Measurements from ENCODE around the gene STMND1.
"Not testable (repeated sequence)": the region's sequence is repeated elsewhere in the genome, so short reads cannot be mapped to it uniquely, and the experiment has no call there.

The STMND1 gene

DNA sequence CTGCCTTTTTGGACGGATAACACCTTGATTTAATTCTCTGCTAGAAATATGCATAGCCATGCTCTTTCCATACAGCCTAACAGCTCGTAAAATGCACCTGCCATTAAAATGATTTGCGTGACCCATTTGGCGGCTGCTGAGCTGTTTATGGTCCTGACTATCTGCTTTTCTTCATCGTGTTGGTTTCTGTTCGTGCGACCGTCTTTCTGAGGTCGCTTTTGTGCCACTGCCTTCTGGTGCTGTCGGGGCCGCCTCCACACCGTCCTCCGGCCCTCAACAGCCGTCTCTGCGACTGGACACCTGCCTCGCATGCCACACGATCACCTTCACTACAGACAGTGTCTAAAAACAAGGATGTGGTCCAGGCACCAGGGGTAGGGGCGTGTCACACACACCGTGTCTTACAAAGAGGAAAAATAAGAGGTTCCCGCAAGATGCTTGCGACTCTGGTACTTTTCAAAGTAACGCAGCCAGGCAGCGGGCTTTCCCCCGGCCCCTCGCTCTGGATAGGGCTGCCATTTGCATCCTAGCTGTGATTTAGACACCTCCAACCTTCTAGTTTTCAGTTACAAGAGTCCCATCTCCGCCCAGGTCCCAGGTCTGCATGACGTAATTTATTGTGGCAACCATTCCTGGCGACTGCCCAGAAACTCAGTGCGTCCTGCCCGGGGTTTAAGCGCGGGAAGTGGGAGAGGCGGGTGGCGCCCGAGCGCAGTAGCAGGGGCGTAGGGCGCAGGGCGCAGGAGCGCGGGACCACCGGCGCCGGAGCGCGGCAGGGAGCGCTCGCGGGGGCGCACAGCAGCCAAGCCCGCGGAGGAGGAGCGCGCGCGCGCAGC is at the start of gene STMND1:
TSS of gene STMND1 (plus strand) at position 629 of the 836 bp plus-strand sequence. CDS start 208 bp downstream, outside the sequence.
- DNase-seq (ENCODE audit: low spot score) = peak; percentile 64

DNA sequence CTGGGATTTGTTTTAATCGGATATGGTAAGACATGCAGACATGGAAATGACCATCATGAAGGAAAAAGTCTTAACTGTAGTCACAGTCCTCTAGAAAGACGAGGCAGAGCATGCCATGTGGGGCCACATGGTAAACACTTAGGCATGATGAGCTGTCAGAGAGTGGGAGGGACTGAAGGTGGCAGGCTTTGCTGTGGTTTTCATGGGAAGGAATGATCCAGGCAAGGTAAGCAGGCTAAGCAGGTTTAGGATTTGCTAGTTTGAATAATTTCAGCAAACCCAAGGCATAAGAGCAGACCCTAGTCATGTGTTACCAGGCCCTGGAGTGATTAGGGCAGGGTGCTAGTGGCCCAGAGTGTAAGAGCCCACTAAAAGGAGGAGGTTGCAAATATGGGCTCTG is 47.2 kb upstream of the STMND1 start:
- DNase-seq (ENCODE audit: low spot score) = no peak

DNA sequence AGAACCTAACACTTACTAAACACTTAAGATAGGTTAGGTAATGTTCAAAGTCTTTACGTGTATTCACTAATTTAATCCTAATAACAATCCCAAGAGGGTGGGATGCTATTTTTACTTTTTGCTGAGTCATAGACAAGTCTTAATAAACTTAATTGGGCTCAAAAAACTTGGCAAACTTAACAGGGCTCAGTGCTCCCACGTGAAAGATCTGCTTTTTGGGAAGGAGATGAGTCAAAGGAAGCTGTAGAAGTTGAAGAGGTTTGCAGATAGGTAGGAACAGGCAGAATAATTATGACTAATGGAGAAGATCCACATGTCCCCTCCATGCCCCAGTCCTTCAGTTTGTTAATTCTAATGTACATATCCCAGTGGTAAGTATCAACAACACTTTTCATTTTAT is 44.5 kb upstream of the STMND1 start:
- no peak for DNase-seq (ENCODE audit: low spot score)

DNA sequence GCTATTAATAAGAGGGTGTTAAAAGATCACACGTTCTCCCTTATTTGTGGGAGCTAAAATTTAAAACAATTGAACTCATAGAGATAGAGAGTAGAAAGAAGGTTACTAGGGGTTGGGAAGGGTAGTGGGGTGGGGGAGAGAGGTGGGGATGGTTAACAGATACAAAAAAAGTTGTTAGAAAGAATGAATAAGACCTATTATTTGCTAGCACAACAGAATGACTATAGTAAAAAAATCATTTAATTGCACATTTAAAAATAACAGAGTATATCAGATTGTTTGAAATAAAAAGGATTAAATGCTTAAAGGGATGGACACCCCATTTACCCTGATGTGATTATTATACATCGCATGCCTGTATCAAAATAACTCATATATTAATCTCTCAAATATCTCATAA is 43.3 kb upstream of the STMND1 start:
- DNase-seq (ENCODE audit: low spot score) = no peak

DNA sequence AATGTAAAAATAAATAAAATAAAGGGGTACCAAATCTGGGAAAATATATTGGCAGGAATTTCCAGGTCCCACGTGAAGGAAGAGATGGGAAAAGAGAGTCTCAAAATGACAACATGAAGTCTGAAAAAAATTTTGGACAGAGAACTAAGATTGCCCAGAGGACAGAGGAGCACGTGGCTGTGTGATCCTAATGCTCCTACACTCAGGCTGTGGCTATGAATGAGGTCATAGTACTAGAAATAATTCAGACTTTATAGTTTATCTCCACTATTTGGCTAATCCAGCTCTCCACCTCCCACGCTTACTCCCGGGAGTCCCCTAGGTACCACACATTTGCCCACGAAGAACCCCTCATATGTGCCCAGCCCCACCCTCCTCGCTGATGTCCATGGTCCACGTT is 42.8 kb upstream of the STMND1 start:
- DNase-seq (ENCODE audit: low spot score) = no peak

DNA sequence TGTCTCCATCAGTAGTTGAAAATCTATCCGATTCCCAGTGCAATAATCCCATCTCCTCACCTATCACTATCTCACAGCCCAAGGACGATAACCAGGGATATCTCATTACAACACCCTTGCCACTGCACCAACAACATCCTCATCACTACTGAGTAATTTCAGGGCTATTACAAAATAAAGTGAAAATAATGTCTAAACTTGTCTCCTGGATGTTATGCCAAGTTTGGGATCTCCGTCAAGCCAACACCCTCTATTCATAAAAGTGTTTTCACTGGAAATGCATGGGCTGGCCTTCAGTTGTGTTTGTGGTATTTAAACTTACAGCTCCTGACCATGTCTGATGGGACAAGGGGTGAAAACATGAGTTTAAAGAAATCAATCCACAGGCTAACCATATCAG is 42.0 kb upstream of the STMND1 start:
- DNase-seq (ENCODE audit: low spot score) = no peak

DNA sequence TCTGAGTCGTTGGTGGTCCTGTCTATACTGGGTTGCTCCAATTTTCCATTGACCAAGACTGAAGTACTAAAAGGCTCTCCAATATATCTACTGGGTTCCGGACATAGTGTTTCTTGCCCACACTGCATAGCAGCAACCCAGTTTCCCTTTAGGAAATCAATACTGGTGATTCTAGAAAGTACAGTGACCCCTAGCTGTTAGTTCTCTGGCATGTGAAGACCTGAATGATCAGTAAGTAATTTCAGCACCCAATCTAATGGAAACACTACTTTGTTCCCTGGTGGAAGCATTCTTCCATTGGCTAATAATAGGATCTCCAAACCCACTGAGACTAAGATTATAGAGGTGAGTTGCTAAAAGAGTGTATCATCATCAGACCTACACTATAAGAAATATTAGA is 40.8 kb upstream of the STMND1 start:
- DNase-seq (ENCODE audit: low spot score) = peak; percentile 7

DNA sequence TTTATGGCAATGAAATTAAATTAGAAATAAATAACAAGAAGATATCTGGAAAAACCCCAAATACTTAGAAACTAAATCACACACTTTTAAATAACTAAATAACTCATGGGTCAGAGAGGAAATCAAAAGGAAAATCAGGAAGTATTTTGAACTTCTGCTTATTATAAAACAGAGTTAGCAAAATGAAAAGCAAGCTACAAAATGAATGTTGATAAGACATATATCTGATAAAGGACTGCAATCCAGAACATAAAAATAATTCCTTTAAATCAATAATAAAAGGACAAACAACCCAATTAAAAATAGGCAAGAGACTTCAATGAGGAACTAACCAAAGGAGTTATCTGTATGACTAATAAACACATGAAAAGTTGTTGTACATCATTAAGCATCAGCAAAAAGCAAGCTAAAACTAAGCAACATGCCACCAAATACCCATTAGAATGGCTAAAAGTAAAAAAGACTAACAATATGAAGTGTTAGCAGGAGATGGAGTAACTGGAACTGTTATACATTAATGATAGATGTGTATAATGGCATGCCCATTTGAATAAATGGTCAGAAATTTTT is 38.9 kb upstream of the STMND1 start:
- DNase-seq (ENCODE audit: low spot score) = no peak

DNA sequence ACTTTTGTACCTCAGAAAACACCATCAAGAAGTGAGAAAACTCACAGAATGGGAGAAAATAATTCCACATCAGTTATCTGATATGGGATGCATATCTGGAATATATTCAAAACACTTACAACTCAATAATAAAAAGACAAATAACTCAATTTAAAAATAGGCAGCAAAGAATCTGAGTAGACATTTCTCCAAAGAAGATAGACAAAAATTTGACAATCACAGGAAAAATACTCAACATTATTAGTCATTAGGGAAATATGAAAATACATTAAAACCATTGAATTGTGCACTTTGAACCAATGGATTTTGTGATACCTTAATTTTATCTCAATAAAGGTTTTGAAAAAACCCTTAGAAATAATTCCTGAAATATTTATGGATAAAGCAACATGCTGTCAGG is 36.9 kb upstream of the STMND1 start:
- no peak for DNase-seq (ENCODE audit: low spot score)

DNA sequence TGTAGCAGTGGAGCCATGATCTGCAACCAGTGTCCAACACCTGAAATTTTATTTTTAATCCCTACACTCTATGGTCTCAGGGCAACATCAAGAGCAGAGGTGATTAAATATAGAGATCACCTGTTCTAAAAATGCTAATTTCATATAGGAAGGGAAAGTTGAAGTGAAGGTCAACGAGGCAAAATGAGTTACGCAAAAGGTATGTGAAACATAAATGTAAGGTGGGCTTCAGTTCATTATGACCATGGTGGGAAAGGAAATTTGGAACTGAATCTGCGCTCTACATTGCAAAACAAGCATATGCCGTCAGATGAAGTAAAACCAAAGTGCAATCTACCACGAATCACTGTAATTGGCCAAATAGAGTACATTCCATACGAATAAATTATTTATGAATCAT is 35.2 kb upstream of the STMND1 start:
- no peak for DNase-seq (ENCODE audit: low spot score)

DNA sequence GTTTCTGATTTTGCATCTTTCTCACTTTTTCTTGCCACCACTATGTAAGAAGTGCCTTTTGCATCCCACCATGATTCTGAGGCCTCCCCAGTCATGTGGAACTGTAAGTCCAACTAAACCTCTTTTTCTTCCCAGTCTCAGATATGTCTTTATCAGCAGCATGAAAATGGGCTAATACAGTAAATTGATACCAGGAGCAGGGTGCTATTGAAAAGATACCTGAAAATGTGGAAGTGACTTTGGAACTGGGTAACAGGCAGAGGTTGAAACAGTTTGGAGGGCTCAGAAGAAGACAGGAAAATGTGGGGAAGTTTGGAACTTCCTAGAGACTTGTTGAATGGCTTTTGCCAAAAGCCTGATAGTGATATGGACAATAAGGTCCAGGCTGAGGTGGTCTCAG is 32.9 kb upstream of the STMND1 start:
- DNase-seq (ENCODE audit: low spot score) = not testable (repeated sequence)

DNA sequence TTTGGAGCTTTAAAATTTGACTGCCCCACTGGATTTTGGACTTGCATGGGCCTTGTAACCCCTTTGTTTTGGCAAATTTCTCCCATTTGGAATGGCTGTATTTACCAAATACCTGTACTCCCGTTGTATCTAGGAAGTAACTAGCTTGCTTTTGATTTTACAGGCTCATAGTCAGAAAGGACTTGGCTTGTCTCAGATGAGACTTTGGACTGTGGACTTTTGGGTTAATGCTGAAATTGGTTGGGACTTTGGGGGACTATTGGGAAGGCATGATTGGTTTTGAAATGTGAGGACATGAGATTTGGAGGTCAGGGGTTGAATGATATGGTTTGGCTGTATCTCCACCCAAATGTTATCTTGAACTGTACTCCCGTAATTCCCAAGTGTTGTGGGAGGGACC is 31.4 kb upstream of the STMND1 start:
- DNase-seq (ENCODE audit: low spot score) = not testable (repeated sequence)

DNA sequence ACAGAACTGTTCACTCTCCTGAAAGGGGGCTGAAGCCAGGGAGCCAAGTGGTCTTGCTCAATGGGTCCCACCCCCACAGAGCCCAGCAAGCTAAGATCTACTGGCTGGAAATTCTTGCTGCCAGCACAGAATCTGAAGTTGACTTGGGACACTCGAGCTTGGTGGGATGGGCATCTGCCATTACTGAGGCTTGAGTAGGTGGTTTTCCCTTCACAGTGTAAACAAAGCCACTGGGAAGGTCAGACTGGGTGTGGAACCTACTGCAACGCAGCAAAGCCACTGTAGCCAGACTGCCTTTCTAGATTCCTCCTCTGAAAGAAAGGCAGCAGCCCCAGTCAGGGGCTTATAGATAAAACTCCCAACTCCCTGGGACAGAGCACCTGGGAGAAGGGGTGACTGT is 28.3 kb upstream of the STMND1 start:
- not testable (repeated sequence) for DNase-seq (ENCODE audit: low spot score)

DNA sequence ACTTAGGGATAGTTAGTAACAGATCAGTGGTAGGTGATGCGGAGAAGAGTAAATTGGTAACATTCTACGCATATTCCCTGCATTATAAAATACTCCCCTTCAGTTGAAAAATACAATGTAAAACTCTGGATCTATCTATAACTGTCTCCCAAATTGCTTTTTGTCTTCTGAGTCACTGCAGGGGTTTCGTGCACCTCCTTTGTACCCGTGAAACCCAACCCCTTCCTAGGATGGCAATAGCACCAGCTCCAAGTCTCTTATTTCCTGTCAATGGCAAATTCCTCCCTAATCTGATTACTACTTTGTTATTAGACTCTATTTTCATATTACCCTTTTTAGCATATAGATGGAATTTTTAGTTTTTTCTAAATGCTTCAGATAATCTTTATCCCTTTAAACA is 20.6 kb upstream of the STMND1 start:
- no peak for DNase-seq (ENCODE audit: low spot score)

DNA sequence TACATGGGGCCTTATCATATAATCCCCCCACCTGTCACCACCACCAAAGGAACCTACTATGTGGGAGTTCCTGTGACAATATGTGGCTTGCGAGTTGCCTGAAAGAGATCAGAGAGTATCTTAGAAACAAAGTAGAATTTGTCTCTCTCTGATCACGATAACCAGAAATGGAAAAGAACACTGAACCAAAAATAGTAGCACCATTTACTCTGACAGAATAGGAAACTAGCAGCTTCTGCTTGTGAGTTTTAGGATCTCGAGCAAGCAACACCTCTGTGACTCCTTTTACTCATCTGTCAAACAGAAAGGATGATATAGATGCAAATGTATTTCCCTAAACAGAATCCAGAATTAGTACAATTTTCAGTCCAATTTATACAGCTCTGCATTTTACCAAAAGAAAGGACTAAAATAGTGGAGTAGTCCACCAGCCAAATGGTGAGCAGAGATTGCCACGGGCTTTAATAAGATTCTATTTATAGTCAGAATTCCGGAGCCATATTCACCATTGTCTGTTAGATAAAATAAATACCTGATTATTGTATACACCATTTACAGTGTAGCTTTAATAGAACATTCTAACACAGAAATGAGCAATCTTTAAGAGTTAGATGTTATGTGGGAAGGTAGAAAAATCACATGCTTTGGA is 19.9 kb upstream of the STMND1 start:
- DNase-seq (ENCODE audit: low spot score) = no peak

DNA sequence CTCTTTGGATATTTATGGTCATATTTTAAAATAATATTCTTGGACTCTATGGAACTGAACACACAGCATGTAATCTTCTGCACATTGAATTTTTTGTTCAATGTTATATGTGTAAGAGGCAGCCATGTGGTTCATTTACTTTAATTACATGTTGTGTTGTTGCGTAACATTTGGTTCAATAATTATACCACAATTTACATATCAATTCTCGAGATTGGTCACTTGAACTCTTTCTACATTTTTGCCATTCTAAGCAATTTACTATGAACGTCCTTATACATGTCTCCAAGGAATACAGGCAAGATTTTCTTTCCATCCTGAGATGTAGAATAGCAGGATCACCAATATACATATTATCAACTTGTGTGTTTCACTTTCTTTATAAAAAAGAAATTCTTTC is 18.5 kb upstream of the STMND1 start:
- DNase-seq (ENCODE audit: low spot score) = no peak

DNA sequence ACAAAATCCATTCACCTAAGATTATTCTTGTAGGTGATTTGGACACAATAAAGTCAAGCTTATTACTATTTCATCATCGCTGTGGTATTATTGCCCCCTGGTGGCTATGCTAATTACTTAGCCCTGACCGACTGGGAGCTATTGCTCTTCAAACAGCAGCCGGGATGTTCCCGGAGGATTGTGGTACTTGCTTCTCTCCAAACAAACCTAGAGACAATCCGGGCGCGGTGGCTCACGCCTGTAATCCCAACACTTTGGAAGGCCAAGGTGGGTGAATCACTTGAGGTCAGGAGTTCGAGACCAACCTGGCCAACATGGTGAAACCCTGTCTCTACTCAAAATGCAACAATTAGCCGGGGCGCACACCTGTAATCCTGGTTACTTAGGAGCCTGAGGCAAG is 15.4 kb upstream of the STMND1 start:
- DNase-seq (ENCODE audit: low spot score) = peak; percentile 62

DNA sequence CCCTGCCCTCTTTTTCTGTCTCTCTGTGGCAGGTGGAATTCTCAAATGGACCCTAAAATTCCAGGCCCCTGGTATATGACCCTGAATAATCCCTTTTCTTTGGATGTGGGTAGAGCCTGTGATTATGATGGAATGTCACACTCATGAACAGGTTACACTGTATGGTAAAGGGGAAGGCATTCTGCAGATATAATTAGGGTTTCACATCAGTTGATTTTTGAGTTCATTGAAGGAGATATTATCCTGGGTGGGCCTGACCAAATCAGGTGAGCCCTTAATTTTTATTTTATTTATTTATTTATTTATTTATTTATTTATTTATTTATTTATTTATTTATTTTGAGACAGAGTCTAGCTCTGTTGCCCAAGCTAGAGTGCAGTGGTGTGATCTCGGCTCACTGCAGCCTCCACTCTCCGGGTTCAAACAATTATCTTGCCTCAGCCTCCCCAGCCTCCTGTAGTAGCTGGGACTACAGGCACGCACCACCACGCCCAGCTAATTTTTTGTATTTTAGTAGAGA is 13.7 kb upstream of the STMND1 start:
- DNase-seq (ENCODE audit: low spot score) = no peak

DNA sequence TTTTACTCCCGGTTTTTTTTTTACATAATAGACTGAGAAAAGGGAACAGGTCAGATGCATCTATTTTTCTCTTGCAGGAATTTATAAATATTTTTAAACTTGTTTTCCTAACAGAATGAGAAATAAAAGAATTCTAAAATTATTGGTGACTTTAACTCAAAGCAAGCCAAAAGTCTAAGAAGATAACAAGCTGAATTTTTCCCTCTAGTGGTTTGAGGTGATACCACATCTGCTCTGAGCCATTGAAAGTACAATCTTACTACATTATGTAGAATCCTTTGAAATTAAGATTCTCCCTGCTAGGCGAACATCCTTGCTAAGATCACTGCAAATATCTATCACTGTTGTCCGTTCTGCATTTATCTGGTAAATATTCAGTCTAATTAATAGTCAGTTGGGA is 10.7 kb upstream of the STMND1 start:
- DNase-seq (ENCODE audit: low spot score) = no peak

DNA sequence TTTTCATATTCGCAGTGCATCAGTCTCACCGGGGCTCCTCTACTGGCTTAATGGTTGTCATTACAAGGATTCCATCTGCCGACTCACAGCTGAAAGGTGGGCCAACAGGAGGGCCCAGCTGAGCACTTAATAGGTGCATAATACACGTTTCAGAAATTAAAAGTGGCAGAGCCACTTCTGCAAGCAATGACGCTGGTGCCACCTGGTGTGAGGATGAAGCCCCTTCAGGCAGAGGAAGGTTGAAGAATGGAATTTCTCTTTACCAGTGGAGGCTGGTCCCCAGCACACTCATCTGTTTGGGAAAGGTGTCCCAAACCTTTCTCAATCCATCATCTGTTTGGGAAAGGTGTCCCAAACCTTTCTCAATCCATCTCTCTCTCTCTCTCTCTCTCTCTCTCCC is 8.2 kb upstream of the STMND1 start:
- DNase-seq (ENCODE audit: low spot score) = no peak

DNA sequence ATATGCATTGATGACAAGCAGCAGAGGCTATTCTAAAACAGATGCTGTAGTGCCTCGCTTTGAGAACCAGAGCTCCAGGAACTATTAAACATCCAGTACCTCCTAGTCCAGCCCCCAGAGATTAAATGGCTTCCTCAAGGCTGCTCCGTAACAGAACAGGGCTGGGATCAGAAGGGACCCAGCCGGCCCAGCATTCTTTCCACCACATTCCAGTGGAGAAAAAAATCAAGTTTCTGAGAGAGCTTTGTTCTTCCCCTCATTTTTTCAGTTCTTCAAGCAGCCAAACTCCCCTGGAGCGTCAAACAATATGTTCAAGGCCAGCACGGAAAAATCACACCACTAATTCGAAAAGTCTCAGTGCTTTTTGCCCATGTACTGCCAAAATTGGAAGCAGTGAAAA is 5.8 kb upstream of the STMND1 start:
- DNase-seq (ENCODE audit: low spot score) = peak; percentile 39

DNA sequence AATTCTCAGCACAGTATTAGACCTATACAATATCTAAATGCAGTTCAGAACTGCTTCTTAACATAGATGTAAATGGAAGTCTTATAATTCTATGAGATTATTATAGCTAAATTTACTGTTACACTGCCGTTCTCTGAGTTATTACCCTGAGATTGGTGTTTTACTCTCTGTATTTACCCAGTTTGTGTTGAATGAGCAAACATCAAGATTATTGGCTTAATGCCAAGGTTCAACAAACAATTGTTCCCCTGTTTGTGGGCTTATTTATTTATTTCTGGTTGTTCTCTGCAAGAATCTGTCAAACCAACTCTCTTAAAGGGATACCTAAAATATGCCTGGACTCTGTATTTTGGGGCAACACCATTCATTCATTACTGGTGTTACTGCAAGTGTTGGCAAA is 5.2 kb upstream of the STMND1 start:
- DNase-seq (ENCODE audit: low spot score) = no peak

DNA sequence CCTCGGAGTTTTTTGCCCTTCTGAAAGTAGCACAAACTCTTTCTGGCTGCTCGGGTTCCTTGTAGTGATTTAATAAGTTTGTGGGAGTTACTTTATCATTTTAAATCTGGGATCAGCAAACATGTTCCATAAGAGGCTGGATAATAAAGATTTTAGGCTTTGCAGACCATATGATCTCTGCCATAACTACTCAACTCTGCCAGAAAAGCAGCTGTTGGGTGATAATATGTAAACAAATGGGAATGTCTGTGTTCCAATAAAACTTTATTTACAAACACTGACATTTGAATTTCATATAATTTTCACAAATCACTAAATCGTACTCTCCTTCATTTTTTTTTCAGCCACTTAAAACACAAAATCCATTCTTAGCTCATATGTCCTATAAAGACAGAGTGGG is 3.9 kb upstream of the STMND1 start:
- DNase-seq (ENCODE audit: low spot score) = no peak
